Subcutaneous adipose tissue (tissue), 4 donors: ENCODE data around the gene C17orf113. TPM values are rescaled to one million over a fixed set of nuclear protein-coding genes. Genes with fewer than 3 reads are reported as not detected.

Source experiments
- total RNA-seq, 4 donors: library from RNA; depleted of rRNA; stranded (reverse); fragments of >200 nt; gene quantifications; one replicate each; pipeline ENCODE4 v1.1.0, GENCODE V29; 2016
- TF ChIP-seq, protein P1 (sequence below): fragments of 450-650 bp; IDR thresholded peaks from one replicate; pipeline ENCODE4 v1.5.1; 2016; ENCODE audit warnings: low read depth, mild to moderate bottlenecking, control low read depth, antibody characterized with exemption, moderate library complexity

C17orf113 gene
- 1 to 10 TPM in 1 of 4 donors, under 1 TPM in 2, not detected in 1; 0.17 to 1.7 (median 0.44) TPM for total RNA-seq

DNA sequence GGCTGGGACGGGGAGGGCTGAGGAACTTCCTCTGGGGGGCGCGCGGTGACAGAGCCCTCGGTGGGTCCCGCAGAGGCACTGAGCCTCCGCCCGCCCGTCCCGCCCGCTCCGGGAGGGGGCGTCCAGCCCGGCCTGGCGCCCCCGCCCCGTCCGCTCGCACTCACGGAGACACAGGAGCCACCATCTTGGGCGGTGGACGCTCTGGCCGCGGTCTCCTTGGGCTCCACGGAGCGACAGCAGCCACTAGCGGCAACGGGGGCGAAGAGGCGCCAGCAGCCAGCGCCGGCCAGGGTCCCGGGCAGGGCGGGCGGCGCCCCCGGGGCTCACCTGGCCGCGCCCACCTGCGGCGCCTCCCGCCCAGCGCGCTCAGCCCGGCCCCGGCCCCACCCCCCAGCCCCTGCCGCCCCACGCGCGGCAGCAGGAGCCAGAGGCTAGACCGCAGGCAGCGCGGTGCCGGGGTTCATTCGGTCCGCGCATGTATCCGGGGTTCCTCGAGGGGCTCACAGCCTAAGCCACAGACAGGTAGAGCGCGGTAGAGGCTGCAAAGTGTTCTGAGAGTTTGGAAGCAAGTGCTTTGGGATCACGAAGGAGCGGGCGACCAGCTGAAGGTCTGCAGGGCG lies at the start of gene C17orf113:
Gene C17orf113, minus strand, starts transcription at position 209 of the 620 bp plus-strand sequence. CDS start 7,225 bp downstream, outside the sequence.
- TF ChIP-seq, protein P1, sequence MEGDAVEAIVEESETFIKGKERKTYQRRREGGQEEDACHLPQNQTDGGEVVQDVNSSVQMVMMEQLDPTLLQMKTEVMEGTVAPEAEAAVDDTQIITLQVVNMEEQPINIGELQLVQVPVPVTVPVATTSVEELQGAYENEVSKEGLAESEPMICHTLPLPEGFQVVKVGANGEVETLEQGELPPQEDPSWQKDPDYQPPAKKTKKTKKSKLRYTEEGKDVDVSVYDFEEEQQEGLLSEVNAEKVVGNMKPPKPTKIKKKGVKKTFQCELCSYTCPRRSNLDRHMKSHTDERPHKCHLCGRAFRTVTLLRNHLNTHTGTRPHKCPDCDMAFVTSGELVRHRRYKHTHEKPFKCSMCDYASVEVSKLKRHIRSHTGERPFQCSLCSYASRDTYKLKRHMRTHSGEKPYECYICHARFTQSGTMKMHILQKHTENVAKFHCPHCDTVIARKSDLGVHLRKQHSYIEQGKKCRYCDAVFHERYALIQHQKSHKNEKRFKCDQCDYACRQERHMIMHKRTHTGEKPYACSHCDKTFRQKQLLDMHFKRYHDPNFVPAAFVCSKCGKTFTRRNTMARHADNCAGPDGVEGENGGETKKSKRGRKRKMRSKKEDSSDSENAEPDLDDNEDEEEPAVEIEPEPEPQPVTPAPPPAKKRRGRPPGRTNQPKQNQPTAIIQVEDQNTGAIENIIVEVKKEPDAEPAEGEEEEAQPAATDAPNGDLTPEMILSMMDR, result no peak

DNA sequence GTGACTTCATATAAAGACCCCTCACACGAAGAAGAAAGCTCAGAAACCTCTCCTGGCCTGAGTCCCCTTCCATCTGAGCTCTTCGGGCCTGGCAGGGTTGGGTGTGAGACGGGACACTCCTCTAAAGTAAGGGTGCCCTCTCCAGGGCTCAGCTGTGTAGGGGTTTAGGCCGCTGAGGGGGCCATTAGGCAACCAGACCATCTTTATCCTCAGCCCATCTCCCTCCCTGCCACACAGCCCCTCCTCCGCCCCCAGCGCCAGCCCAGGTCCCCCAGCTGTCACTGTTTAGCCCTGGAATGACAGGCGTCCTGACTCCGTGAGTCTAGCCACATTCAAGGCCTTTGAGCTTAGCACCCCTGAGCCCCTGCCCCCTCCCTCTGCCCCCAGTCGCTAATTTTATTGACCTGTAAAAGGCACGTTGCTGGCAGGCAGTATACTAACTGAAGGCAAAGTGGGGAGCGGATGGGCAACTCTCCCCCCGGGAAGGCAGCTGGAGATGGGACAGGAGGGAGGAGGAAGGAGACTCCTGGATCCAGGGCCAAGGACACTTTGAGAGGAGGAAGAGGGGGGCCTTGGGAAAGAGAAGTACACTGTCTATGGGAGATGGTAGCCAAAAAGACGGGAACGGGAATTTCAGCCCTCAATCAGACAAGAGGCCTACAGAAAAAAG lies 48.5 kb upstream of the C17orf113 start:
- TF ChIP-seq, protein P1, result no peak

DNA sequence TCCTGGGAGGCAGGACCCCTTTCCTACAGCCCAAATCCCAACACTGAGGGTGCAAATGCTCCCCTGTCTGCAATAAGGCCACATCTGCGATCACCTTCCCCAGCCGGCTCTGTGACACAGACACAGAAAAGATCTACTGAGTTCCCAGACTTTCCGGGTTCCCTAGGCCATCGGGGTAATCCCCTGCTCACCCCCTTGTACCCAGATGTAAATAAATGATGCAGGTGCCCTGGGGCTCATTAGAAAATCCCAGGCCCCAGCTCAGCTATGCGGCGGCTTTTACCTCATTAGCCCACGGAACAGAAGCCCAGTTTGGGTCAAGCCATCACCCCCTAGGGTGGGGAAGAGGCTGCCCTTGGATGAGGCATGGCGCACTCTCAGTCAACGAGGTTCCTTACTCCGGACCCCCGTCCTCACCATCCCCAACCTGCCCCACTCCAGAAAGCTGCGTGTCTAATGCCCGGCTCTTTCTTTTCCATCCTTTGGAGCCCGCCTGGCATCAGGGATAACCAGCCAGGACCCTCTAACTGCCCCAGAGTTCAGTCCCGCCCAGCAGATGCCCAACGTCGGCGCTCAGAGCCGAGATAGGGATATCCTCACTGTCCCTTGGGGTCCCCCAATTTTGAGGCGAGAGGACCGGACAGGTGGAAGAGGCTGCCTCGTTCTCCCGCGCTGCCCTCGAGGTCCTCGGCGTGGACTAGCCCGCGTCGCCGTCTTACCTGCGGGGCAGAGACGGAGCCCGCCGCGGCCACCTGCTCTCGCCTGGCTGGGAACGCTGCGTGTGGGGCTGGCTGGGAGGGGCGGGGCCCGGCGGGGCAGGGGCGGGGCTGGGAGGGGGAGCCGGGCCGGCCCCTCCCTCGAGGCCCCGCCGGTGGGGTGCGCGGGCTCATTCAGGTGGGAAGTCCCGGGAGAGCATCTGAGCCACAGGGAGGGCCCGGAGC lies 47.6 kb upstream of the C17orf113 start, which contains the start of gene ZNF385C:
Gene ZNF385C, minus strand, starts transcription at position 783 of the 941 bp plus-strand sequence. CDS start 35,417 bp downstream, outside the sequence.
- TF ChIP-seq, protein P1, result no peak

DNA sequence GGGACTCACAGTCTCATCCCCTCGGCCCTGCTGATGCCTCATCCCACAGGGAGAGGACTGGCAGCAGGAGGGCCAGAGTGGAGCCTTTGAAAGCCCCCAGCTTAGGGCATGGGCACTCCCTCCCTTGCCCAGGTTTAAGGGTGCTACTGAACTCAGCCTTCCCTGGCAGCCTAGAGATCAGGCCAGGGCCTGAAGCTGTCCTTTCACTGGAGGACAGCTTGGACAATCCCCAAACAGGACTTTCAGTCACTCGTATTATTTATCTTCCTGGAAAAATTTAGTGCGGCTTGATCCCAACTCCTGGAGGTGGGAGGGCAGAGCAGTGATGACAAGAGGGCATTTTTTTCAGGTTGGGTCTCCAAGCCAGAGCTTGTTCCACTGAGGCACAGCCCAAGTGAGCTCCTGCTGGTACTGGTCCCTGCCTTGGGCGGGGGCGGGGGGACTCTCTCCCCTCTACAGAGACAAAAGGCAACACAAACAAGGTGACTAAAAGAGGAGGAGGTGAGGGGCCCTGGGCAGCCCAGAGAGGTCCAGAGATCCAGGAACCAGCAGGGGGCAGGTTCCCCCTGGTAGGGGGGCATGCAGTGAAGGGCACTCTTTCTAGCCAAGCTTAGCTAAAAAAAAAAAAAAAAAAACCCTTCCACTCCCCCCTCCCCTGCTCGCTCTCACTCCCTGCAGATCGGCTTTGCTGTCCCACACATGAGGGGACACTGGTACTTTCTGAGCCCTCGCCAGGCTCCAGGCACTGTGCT lies 46.1 kb upstream of the C17orf113 start:
- TF ChIP-seq, protein P1, result no peak

- TF ChIP-seq, protein P1, result no peak
These were observed 44.1 kb upstream of the C17orf113 start for GRCh38 chr17:42094375-42095069.

GRCh38 chr17:42092939-42093338 lies 42.5 kb upstream of the C17orf113 start:
- TF ChIP-seq, protein P1, result no peak
